ENCODE data around the gene LDLRAD4.

GRCh38 chr18:13253786-13254688, 35.5 kb downstream of the LDLRAD4 start:
- TF ChIP-seq, protein P1, sequence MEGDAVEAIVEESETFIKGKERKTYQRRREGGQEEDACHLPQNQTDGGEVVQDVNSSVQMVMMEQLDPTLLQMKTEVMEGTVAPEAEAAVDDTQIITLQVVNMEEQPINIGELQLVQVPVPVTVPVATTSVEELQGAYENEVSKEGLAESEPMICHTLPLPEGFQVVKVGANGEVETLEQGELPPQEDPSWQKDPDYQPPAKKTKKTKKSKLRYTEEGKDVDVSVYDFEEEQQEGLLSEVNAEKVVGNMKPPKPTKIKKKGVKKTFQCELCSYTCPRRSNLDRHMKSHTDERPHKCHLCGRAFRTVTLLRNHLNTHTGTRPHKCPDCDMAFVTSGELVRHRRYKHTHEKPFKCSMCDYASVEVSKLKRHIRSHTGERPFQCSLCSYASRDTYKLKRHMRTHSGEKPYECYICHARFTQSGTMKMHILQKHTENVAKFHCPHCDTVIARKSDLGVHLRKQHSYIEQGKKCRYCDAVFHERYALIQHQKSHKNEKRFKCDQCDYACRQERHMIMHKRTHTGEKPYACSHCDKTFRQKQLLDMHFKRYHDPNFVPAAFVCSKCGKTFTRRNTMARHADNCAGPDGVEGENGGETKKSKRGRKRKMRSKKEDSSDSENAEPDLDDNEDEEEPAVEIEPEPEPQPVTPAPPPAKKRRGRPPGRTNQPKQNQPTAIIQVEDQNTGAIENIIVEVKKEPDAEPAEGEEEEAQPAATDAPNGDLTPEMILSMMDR (IDR thresholded peaks at IDR 0.05): no peak
- no peak for TF ChIP-seq POLR2A (IDR thresholded peaks at IDR 0.05)

All from lower leg skin (tissue), 3 donors.